HS-5 (cell line): Measurements from ENCODE around the gene RBM15B.
"Not testable (repeated sequence)": the region's sequence is repeated elsewhere in the genome, so short reads cannot be mapped to it uniquely, and the experiment has no call there.

ENCODE experiments used
- DNase-seq: peaks from one replicate; pipeline ENCODE4 v3.0.0-alpha.2; 2012; ENCODE audit warnings: low read depth

Gene RBM15B

GRCh38 chr3:51391075-51391565 lies at the start of gene RBM15B:
Gene RBM15B, plus strand, starts transcription at chr3:51391285. Its CDS starts 115 bp downstream, at chr3:51391400.
- DNase-seq, result peak; percentile 73

GRCh38 chr3:51343918-51344687 lies 47.0 kb upstream of the RBM15B start:
- DNase-seq, result peak; percentile 33

GRCh38 chr3:51350751-51351150 lies 40.3 kb upstream of the RBM15B start:
- DNase-seq, result no peak

- DNase-seq, result no peak
These were observed 38.0 kb upstream of the RBM15B start for GRCh38 chr3:51353131-51353530.

GRCh38 chr3:51353691-51354090 lies 37.4 kb upstream of the RBM15B start:
- no peak for DNase-seq

GRCh38 chr3:51354172-51354571 lies 36.9 kb upstream of the RBM15B start:
- no peak for DNase-seq

GRCh38 chr3:51354731-51355615 lies 36.1 kb upstream of the RBM15B start:
- no peak for DNase-seq

- no peak for DNase-seq
These were observed 35.0 kb upstream of the RBM15B start for GRCh38 chr3:51355891-51356578.

GRCh38 chr3:51357856-51358255 lies 33.2 kb upstream of the RBM15B start:
- no peak for DNase-seq

- DNase-seq, result no peak
These were observed 32.1 kb upstream of the RBM15B start for GRCh38 chr3:51358981-51359380.

GRCh38 chr3:51360806-51361205 lies 30.3 kb upstream of the RBM15B start:
- DNase-seq, result no peak

- DNase-seq, result no peak
These were observed 29.3 kb upstream of the RBM15B start for GRCh38 chr3:51361746-51362145.

- no peak for DNase-seq
These were observed 28.6 kb upstream of the RBM15B start for GRCh38 chr3:51362476-51362875.

- DNase-seq, result not testable (repeated sequence)
These were observed 22.8 kb upstream of the RBM15B start for GRCh38 chr3:51368276-51368675.

- DNase-seq, result peak; percentile 37
These were observed 19.0 kb upstream of the RBM15B start for GRCh38 chr3:51371943-51372557.

- DNase-seq, result no peak
These were observed 17.2 kb upstream of the RBM15B start for GRCh38 chr3:51373658-51374421.

GRCh38 chr3:51374456-51374855 lies 16.6 kb upstream of the RBM15B start:
- no peak for DNase-seq

- DNase-seq, result no peak
These were observed 15.9 kb upstream of the RBM15B start for GRCh38 chr3:51375136-51375535.

GRCh38 chr3:51375571-51375970 lies 15.5 kb upstream of the RBM15B start:
- no peak for DNase-seq

- DNase-seq, result no peak
These were observed 13.0 kb upstream of the RBM15B start for GRCh38 chr3:51378065-51378464.

- no peak for DNase-seq
These were observed 12.4 kb upstream of the RBM15B start for GRCh38 chr3:51378726-51379125.
